ENCODE data around the gene CTSD. TPM values are rescaled to one million over a fixed set of nuclear protein-coding genes. Genes with fewer than 3 reads are reported as not detected.
"Not testable (repeated sequence)": the region's sequence is repeated elsewhere in the genome, so short reads cannot be mapped to it uniquely, and the experiment has no call there.

CTSD gene
- total RNA-seq (100 to 1,000 TPM; 107 to 545 (median 191) TPM), polyA plus RNA-seq (100 to 1,000 TPM in 1 of 2 donors, 10 to 100 TPM in 1; 89.0 to 200 TPM)
- long read RNA-seq, donor 1, transcript CTSD-201 (9 exons, 2,123 nt) = major isoform, 697 of 821 reads
- long read RNA-seq, donor 1, partial matches to known transcripts = 99 of 821 reads
- long read RNA-seq, donor 1, other reads (novel, unspliced or antisense) = 18 of 821 reads
- long read RNA-seq, donor 2, transcript CTSD-201 (9 exons, 2,123 nt) = major isoform, 118 of 211 reads
- long read RNA-seq, donor 2, partial matches to known transcripts = 91 of 211 reads
- long read RNA-seq, donor 2, other reads (novel, unspliced or antisense) = 0 of 211 reads
- long read RNA-seq, donor 3, transcript CTSD-201 (9 exons, 2,123 nt) = major isoform, 221 of 308 reads
- long read RNA-seq, donor 3, partial matches to known transcripts = 58 of 308 reads
- long read RNA-seq, donor 3, other reads (novel, unspliced or antisense) = 28 of 308 reads

DNA sequence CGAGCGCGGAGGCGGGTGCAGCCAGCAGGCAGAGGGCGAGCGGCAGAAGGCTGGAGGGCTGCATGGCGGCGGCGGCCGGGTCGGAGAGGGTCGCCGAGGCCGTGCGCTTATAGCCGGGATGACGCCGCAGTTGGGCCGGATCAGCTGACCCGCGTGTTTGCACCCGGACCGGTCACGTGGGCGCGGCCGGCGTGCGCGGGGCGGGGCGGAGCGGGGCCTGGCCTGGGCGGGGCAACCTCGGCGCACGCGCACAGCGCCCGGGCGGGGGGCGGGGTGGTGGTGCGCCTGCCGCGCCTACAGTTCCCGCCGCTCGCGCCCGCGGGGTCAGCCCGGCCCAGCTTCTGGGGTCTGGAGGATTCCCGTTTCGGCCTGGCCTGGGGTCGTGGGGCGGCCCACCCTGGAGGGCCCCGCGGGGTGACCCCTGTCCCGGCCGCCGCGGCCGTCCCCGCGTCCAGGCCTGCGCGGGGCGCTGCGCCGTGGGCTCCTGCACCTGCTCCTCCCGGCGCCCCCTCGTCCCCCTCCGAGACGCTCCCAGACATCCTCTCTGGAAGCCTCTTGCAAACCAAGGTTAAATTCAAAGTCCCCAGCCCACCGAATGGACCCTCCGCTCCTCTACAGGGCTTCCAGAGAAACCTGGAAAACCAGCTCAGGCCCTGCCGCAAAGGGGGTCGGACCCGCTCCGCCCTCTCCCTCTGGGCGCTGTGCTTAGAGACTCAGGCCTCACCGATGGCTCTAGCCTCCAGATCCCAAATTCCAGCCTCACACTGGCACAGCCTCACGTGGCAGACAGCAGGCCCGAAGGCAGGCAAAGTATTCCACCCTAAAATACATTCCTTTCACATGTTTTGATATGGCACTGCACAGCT lies at the start of gene CTSD:
Gene CTSD (minus strand): TSS at position 132 of the 866 bp plus-strand sequence. CDS start 68 bp downstream, at position 64.
- 1 to 2% (median 2%) methylated on average over 18 to 85 of the region's 85 CpGs for WGBS, 3 donors
- no peaks in the 10 kb centered on the region for H3K36me3 ChIP-seq
- peak; percentile 80 to 91 (median 88) for DNase-seq
- H3K9me3 ChIP-seq = no peaks in the 10 kb centered on the region
- H3K4me3 ChIP-seq = peak within 1 kb of the TSS; percentile 72
- H3K4me1 ChIP-seq (ENCODE audit: insufficient read depth) = peaks cover 19% of the 10 kb centered on the region
- no peaks in the 10 kb centered on the region for H3K27me3 ChIP-seq
- H3K27ac ChIP-seq = peak within 1 kb of the TSS; percentile 38 to 55
- intact Hi-C loops (cut with DNase I) = no loop called here
- TF ChIP-seq, protein P1, sequence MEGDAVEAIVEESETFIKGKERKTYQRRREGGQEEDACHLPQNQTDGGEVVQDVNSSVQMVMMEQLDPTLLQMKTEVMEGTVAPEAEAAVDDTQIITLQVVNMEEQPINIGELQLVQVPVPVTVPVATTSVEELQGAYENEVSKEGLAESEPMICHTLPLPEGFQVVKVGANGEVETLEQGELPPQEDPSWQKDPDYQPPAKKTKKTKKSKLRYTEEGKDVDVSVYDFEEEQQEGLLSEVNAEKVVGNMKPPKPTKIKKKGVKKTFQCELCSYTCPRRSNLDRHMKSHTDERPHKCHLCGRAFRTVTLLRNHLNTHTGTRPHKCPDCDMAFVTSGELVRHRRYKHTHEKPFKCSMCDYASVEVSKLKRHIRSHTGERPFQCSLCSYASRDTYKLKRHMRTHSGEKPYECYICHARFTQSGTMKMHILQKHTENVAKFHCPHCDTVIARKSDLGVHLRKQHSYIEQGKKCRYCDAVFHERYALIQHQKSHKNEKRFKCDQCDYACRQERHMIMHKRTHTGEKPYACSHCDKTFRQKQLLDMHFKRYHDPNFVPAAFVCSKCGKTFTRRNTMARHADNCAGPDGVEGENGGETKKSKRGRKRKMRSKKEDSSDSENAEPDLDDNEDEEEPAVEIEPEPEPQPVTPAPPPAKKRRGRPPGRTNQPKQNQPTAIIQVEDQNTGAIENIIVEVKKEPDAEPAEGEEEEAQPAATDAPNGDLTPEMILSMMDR (IDR thresholded peaks at IDR 0.05) = no peak

DNA sequence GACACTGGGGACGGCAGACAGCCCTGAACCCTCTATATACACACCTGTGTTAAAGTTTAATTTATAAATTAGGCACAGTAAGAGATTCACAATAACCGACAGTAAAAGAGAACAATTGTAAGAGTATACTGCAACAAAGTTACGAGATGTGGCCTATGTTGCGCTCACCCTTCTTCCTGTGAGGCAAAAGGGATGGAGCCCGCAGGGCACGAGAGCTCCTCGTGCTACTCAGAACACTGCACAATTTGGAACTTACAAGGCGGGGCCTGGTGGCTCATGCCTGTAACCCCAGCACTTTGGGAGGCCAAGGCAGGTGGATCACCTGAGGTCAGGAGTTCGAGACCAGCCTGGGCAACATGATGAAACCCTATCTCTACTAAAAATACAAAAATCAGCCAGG lies 49.6 kb upstream of the CTSD start:
- DNase-seq; H3K4me3 ChIP-seq; intact Hi-C loops (cut with DNase I); H3K4me1 ChIP-seq (ENCODE audit: insufficient read depth); H3K27me3 ChIP-seq; H3K9me3 ChIP-seq; H3K27ac ChIP-seq; H3K36me3 ChIP-seq: not testable (repeated sequence)
- 89 to 92% (median 91%) methylated on average over 9 of the region's 9 CpGs for WGBS, 3 donors

DNA sequence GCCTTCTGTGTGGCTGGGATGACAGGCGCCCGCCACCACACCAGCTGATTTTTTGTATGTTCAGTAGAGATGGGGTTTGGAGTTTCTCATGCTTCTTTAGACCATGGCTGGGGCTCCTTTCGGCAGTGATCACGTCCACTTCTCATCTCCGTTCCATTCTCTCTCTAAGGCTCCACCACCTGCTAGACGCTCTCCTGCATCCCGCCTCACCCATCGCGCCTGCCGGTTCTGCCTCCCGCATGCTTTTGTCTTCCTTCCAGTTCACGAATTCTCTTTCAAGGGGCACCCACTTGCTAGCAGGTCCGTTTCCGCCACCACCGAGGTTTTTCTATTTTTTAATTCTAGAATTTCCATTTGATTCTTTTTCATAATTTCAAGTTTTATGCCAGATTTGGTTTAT lies 49.1 kb upstream of the CTSD start:
- intact Hi-C loops (cut with DNase I) = no loop called here
- TF ChIP-seq POLR2A (IDR thresholded peaks at IDR 0.05) (no peak), EP300 (IDR thresholded peaks at IDR 0.05) (no peak)
- TF ChIP-seq, protein P1 (IDR thresholded peaks at IDR 0.05) = no peak
- H3K36me3 ChIP-seq = no peaks in the 10 kb centered on the region
- no peaks in the 10 kb centered on the region for H3K4me1 ChIP-seq (ENCODE audit: insufficient read depth)
- H3K27ac ChIP-seq = no peak overlapping the region
- H3K9me3 ChIP-seq = peaks cover 0 to 4% of the 10 kb centered on the region in 2 donors
- 79 to 95% (median 89%) methylated on average over 15 of the region's 15 CpGs for WGBS, 3 donors
- H3K4me3 ChIP-seq = no peak overlapping the region
- H3K27me3 ChIP-seq = no peaks in the 10 kb centered on the region
- no peak for DNase-seq

DNA sequence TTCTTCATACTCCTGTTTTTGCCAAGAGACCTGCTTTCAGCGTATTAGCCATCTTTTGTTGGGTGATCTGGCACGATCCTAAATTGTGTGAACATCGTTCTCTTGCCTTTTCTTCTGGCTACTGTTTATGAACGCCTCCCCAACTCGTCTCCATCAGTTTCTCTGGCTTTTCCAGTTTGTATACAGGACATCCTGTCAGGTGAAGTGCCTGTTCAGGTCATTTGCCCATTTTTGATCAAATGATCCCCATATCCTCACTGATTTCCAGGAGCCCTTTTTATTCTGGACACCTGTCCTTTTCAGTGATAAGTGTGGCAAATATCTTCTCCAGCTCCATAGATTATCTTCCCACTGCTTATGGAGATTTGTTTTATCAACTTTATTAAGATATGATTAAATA lies 48.5 kb upstream of the CTSD start:
- Histone ChIP-seq H3K27me3 (no peaks in the 10 kb centered on the region), H3K4me3 (no peak overlapping the region), H3K9me3 (peaks cover 0 to 4% of the 10 kb centered on the region in 2 donors), H3K36me3 (no peaks in the 10 kb centered on the region), H3K27ac (no peak overlapping the region), H3K4me1 (ENCODE audit: insufficient read depth) (no peaks in the 10 kb centered on the region)
- intact Hi-C loops (cut with DNase I) = no loop called here
- WGBS, 3 donors = 83 to 86% (median 85%) methylated on average over 5 of the region's 5 CpGs
- TF ChIP-seq EP300 (IDR thresholded peaks at IDR 0.05) (no peak), POLR2A (IDR thresholded peaks at IDR 0.05) (no peak)
- TF ChIP-seq, protein P1 (IDR thresholded peaks at IDR 0.05) = no peak
- no peak for DNase-seq
